ENCODE measurements around the gene DLG2.

DNA sequence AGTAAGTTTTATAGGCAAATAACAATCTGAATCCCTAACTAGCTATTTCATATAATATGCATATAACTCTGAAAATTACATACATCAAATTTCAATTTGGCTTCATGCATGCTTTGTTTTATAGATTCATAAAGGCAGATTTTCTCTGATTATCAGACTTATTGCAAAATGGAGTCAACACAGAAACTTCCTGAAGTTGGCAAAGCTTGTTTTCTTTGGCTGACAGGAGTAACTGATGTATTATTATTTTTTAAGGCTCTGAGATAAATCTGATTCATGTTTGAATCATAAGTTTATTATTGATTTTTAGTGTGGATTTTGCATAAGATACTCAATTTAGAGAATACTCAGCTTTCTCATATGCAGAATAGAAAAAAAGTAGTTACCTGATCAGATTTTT lies 1984.6 kb downstream of the DLG2 start:
- TF ChIP-seq, protein P1, sequence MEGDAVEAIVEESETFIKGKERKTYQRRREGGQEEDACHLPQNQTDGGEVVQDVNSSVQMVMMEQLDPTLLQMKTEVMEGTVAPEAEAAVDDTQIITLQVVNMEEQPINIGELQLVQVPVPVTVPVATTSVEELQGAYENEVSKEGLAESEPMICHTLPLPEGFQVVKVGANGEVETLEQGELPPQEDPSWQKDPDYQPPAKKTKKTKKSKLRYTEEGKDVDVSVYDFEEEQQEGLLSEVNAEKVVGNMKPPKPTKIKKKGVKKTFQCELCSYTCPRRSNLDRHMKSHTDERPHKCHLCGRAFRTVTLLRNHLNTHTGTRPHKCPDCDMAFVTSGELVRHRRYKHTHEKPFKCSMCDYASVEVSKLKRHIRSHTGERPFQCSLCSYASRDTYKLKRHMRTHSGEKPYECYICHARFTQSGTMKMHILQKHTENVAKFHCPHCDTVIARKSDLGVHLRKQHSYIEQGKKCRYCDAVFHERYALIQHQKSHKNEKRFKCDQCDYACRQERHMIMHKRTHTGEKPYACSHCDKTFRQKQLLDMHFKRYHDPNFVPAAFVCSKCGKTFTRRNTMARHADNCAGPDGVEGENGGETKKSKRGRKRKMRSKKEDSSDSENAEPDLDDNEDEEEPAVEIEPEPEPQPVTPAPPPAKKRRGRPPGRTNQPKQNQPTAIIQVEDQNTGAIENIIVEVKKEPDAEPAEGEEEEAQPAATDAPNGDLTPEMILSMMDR (IDR thresholded peaks at IDR 0.05; ENCODE audit: low read length): no peak
- TF ChIP-seq EZH2 (IDR thresholded peaks at IDR 0.05; ENCODE audit: borderline replicate concordance, low read length): no peak

Data from OCI-LY1 (cell line).